ENCODE measurements around the gene KCNQ1OT1.

Gene KCNQ1OT1

GRCh38 chr11:2651826-2652271, 47.9 kb downstream of the KCNQ1OT1 start:
- no peak for TF ChIP-seq CTCF (IDR thresholded peaks at IDR 0.05)
- Histone ChIP-seq H3K27me3 (peaks cover 0 to 5% of the 10 kb centered on the region in 2 donors), H3K9me3 (peaks cover 5 to 82% (median 36%) of the 10 kb centered on the region in 3 donors), H3K27ac (no peak overlapping the region), H3K36me3 (peaks cover 0 to 4% (median 0%) of the 10 kb centered on the region in 3 donors), H3K4me3 (no peak overlapping the region), H3K4me1 (no peaks in the 10 kb centered on the region)
- intact Hi-C loops (cut with DNase I; ENCODE audit: low total_unique reads) = no loop called here
- DNase-seq = no peak

- H3K36me3 ChIP-seq = peaks cover 0 to 4% (median 0%) of the 10 kb centered on the region in 3 donors
- peaks cover 5 to 88% (median 40%) of the 10 kb centered on the region in 3 donors for H3K9me3 ChIP-seq
- H3K4me3 ChIP-seq = no peak overlapping the region
- DNase-seq = no peak
- H3K27me3 ChIP-seq = peaks cover 0 to 5% of the 10 kb centered on the region in 2 donors
- intact Hi-C loops (cut with DNase I; ENCODE audit: low total_unique reads) = no loop called here
- H3K27ac ChIP-seq = no peak overlapping the region
- H3K4me1 ChIP-seq = no peaks in the 10 kb centered on the region
- no peak for TF ChIP-seq CTCF (IDR thresholded peaks at IDR 0.05)
These were observed 48.7 kb downstream of the KCNQ1OT1 start for GRCh38 chr11:2651054-2651617.

GRCh38 chr11:2650343-2650867, 49.4 kb downstream of the KCNQ1OT1 start:
- DNase-seq = no peak
- TF ChIP-seq CTCF (IDR thresholded peaks at IDR 0.05) = no peak
- peaks cover 5 to 88% (median 48%) of the 10 kb centered on the region in 3 donors for H3K9me3 ChIP-seq
- H3K36me3 ChIP-seq = peaks cover 0 to 4% (median 0%) of the 10 kb centered on the region in 3 donors
- H3K4me1 ChIP-seq = no peaks in the 10 kb centered on the region
- intact Hi-C loops (cut with DNase I; ENCODE audit: low total_unique reads) = no loop called here
- peaks cover 0 to 5% of the 10 kb centered on the region in 2 donors for H3K27me3 ChIP-seq
- no peak overlapping the region for H3K4me3 ChIP-seq
- no peak overlapping the region for H3K27ac ChIP-seq

GRCh38 chr11:2649848-2650247, 49.9 kb downstream of the KCNQ1OT1 start:
- no peak for TF ChIP-seq CTCF (IDR thresholded peaks at IDR 0.05)
- no peaks in the 10 kb centered on the region for H3K4me1 ChIP-seq
- intact Hi-C loops (cut with DNase I; ENCODE audit: low total_unique reads) = no loop called here
- no peak overlapping the region for H3K4me3 ChIP-seq
- H3K27ac ChIP-seq = no peak overlapping the region
- H3K36me3 ChIP-seq = peaks cover 0 to 4% (median 0%) of the 10 kb centered on the region in 3 donors
- peaks cover 5 to 90% (median 53%) of the 10 kb centered on the region in 3 donors for H3K9me3 ChIP-seq
- no peak for DNase-seq
- peaks cover 0 to 5% of the 10 kb centered on the region in 2 donors for H3K27me3 ChIP-seq

GRCh38 chr11:2649400-2649799, 50.4 kb downstream of the KCNQ1OT1 start:
- Histone ChIP-seq H3K36me3 (peaks cover 0 to 4% (median 3%) of the 10 kb centered on the region in 3 donors), H3K27ac (no peak overlapping the region), H3K4me3 (no peak overlapping the region), H3K4me1 (no peaks in the 10 kb centered on the region), H3K9me3 (peaks cover 5 to 94% (median 58%) of the 10 kb centered on the region in 3 donors), H3K27me3 (peaks cover 0 to 5% of the 10 kb centered on the region in 2 donors)
- TF ChIP-seq CTCF (IDR thresholded peaks at IDR 0.05) = no peak
- intact Hi-C loops (cut with DNase I; ENCODE audit: low total_unique reads) = no loop called here
- DNase-seq = no peak
